HepG2 (cell line): ENCODE data around the gene ZBTB7C. TPM values are rescaled to one million over a fixed set of nuclear protein-coding genes. Genes with fewer than 3 reads are reported as not detected.
A peak's percentile ranks its signal among the peaks of the same experiment; 100 is the strongest.

Source experiments
- EEA1 ChIP-seq: sonication (generic); formaldehyde crosslinking; IDR thresholded peaks from 2 replicates; pipeline ENCODE4 v1.5.1; 2020; ENCODE audit warnings: mild to moderate bottlenecking, missing genetic modification reagents, borderline replicate concordance
- FOSL2 ChIP-seq: sonication (generic); formaldehyde crosslinking; IDR thresholded peaks from 2 replicates; pipeline ENCODE4 v1.4.0; 2020; ENCODE audit warnings: missing genetic modification reagents
- HOXD1 ChIP-seq: sonication (generic); formaldehyde crosslinking; IDR thresholded peaks from 2 replicates; pipeline ENCODE4 v1.5.0; 2020; ENCODE audit warnings: missing genetic modification reagents
- ISL2 ChIP-seq: sonication (generic); formaldehyde crosslinking; IDR thresholded peaks from 2 replicates; pipeline ENCODE4 v1.5.0; 2020; ENCODE audit warnings: missing genetic modification reagents
- KLF16 ChIP-seq, 2 experiments: sonication (generic) in 1 of 2; formaldehyde crosslinking in 1 of 2; IDR thresholded peaks; 2 replicates each; pipeline versions ENCODE4 v1.6.1 to v1.8.0; 2016 to 2023; ENCODE audit warnings: missing genetic modification reagents in 2 of 2, missing compliant biosample characterization in 1 of 2
- MAFF ChIP-seq: IDR thresholded peaks from 2 replicates; pipeline ENCODE4 v1.6.1; 2011; ENCODE audit warnings: low read depth, low read length, improper control_type of control experiment
- MXD1 ChIP-seq: sonication (generic); formaldehyde crosslinking; IDR thresholded peaks from 2 replicates; pipeline ENCODE4 v1.4.0; 2020; ENCODE audit warnings: mild to moderate bottlenecking, missing genetic modification reagents
- NONO ChIP-seq, 2 experiments: fragments of 450-650 bp in 1 of 2; sonication (generic) in 1 of 2; formaldehyde crosslinking in 1 of 2; IDR thresholded peaks in 1 of 2; conservative IDR thresholded peaks in 1 of 2; 2 replicates each; pipeline versions ENCODE4 v1.6.1 to v1.8.0; 2017 to 2022; ENCODE audit warnings: mild to moderate bottlenecking in 1 of 2, missing genetic modification reagents in 1 of 2, moderate library complexity in 1 of 2
- PLRG1 ChIP-seq: fragments of 450-650 bp; conservative IDR thresholded peaks from 2 replicates; pipeline ENCODE4 v1.6.1; 2016
- TARDBP ChIP-seq: sonication (generic); formaldehyde crosslinking; IDR thresholded peaks from 2 replicates; pipeline ENCODE4 v1.8.0; 2022; ENCODE audit warnings: mild to moderate bottlenecking, missing genetic modification reagents
- USF2 ChIP-seq, 2 experiments: sonication (generic) in 1 of 2; formaldehyde crosslinking in 1 of 2; IDR thresholded peaks; 2 replicates each; pipeline versions ENCODE4 v1.5.1 to v1.6.1; 2011 to 2020; ENCODE audit warnings: borderline replicate concordance in 1 of 2, low read depth in 1 of 2, low read length in 1 of 2, mild to moderate bottlenecking in 1 of 2, missing genetic modification reagents in 1 of 2, moderate library complexity in 1 of 2
- ZNF230 ChIP-seq: sonication (generic); formaldehyde crosslinking; IDR thresholded peaks from 2 replicates; pipeline ENCODE4 v1.4.0; 2020; ENCODE audit warnings: mild to moderate bottlenecking, missing genetic modification reagents
- ZNF563 ChIP-seq: sonication (generic); formaldehyde crosslinking; IDR thresholded peaks from 2 replicates; pipeline ENCODE4 v1.8.0; 2022; ENCODE audit warnings: mild to moderate bottlenecking, moderate library complexity, missing genetic modification reagents
- ZNF772 ChIP-seq: sonication (generic); formaldehyde crosslinking; IDR thresholded peaks from 2 replicates; pipeline ENCODE4 v1.5.0; 2020; ENCODE audit warnings: mild to moderate bottlenecking, missing genetic modification reagents
- ZNF782 ChIP-seq: sonication (generic); formaldehyde crosslinking; IDR thresholded peaks from 2 replicates; pipeline ENCODE4 v1.4.0; 2020; ENCODE audit warnings: missing genetic modification reagents, mild to moderate bottlenecking, borderline replicate concordance
- polyA plus RNA-seq, 8 experiments: library from polyadenylated mRNA; depleted of rRNA in 3 of 8; stranded (reverse) in 7 of 8; unstranded in 1 of 8; fragments of >200 nt; fragmentation: Illumina TruSeq in 4 of 8; extraction: Trizol in 4 of 8; gene quantifications; 2 replicates each; pipeline versions ENCODE4 v1.2.1 to v1.2.3, GENCODE V29; 2011 to 2016; ENCODE audit warnings: low read depth in 4 of 8, missing spikeins in 1 of 8, mixed read lengths in 1 of 8; ENCODE audit not compliant: insufficient read depth in 1 of 8
- total RNA-seq, 5 experiments: library from RNA; depleted of rRNA; stranded (reverse); fragments of >200 nt; fragmentation: Illumina TruSeq; extraction: Trizol; gene quantifications; 2 replicates each; pipeline ENCODE4 v1.2.3, GENCODE V29; 2016; ENCODE audit warnings: low read depth in 1 of 5
- TF ChIP-seq, protein P1 (sequence below): sonication (generic); formaldehyde crosslinking; IDR thresholded peaks from 2 replicates; pipeline ENCODE4 v1.4.0; 2020; ENCODE audit warnings: missing genetic modification reagents
- TF ChIP-seq, protein P2 (sequence below): sonication (generic); formaldehyde crosslinking; IDR thresholded peaks from 2 replicates; pipeline ENCODE4 v1.4.0; 2020; ENCODE audit warnings: missing genetic modification reagents
- TF ChIP-seq, protein P3 (sequence below): sonication (generic); formaldehyde crosslinking; IDR thresholded peaks from 2 replicates; pipeline ENCODE4; 2020; ENCODE audit warnings: missing genetic modification reagents, mild to moderate bottlenecking, borderline replicate concordance

ZBTB7C gene
- total and polyA plus RNA-seq, 2 of the 13 experiments (the other 11 are each of a cell fraction or from before 2014, with no cell fraction given): 0.01 to 0.04 TPM

DNA sequence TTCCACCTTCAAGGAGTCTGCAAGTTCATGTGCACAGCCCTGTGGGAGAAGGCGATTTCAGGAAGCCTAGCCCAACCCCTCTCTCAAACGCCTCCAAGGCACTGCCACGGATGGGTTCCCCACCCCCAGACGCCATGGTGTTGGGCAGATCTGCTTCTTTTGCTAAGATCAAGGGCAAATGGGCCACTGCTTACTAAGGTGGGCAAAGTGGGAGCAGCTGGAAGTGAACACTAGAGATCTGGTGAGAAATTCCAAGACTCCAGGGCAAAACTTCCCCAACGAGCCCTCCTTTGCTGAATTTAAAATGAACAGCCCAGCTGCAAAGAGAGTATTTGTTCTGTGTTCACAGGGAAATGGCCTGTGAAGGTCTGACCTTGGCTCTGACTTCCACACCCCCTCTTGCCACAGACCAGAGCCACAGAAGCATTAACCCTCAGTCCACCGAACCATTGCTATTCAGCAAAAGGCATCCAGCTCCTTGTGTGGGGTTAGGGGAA, 45.1 kb upstream of the ZBTB7C start (continued):
- TF ChIP-seq USF2 (IDR thresholded peaks at IDR 0.05; ENCODE audit: low read depth, low read length) (no peak), USF2 (CRISPR knock-in tag; IDR thresholded peaks at IDR 0.05; ENCODE audit: borderline replicate concordance) (no peak), TARDBP (CRISPR knock-in tag) (peak; percentile 79), KLF16 (CRISPR knock-in tag; IDR thresholded peaks at IDR 0.05) (no peak), ISL2 (peak; percentile 71), PLRG1 (no peak), MAFF (no peak), ZNF772 (no peak), HOXD1 (CRISPR knock-in tag) (0 out of 2 replicates have a peak, but pooled peaks have one; percentile 27), FOSL2 (CRISPR knock-in tag) (no peak), EEA1 (CRISPR knock-in tag) (no peak), NONO (IDR thresholded peaks at IDR 0.05) (no peak), NONO (CRISPR knock-in tag; conservative IDR thresholded peaks at IDR 0.05) (0 out of 2 replicates have a peak, but pooled peaks have one; percentile 22), ZNF230 (CRISPR knock-in tag) (no peak), MXD1 (no peak), ZNF563 (CRISPR knock-in tag) (no peak), ZNF782 (CRISPR knock-in tag) (no peak)
- TF ChIP-seq, protein P1, sequence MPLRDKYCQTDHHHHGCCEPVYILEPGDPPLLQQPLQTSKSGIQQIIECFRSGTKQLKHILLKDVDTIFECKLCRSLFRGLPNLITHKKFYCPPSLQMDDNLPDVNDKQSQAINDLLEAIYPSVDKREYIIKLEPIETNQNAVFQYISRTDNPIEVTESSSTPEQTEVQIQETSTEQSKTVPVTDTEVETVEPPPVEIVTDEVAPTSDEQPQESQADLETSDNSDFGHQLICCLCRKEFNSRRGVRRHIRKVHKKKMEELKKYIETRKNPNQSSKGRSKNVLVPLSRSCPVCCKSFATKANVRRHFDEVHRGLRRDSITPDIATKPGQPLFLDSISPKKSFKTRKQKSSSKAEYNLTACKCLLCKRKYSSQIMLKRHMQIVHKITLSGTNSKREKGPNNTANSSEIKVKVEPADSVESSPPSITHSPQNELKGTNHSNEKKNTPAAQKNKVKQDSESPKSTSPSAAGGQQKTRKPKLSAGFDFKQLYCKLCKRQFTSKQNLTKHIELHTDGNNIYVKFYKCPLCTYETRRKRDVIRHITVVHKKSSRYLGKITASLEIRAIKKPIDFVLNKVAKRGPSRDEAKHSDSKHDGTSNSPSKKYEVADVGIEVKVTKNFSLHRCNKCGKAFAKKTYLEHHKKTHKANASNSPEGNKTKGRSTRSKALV (CRISPR knock-in tag): 0 out of 2 replicates have a peak, but pooled peaks have one; percentile 64
- TF ChIP-seq, protein P2, sequence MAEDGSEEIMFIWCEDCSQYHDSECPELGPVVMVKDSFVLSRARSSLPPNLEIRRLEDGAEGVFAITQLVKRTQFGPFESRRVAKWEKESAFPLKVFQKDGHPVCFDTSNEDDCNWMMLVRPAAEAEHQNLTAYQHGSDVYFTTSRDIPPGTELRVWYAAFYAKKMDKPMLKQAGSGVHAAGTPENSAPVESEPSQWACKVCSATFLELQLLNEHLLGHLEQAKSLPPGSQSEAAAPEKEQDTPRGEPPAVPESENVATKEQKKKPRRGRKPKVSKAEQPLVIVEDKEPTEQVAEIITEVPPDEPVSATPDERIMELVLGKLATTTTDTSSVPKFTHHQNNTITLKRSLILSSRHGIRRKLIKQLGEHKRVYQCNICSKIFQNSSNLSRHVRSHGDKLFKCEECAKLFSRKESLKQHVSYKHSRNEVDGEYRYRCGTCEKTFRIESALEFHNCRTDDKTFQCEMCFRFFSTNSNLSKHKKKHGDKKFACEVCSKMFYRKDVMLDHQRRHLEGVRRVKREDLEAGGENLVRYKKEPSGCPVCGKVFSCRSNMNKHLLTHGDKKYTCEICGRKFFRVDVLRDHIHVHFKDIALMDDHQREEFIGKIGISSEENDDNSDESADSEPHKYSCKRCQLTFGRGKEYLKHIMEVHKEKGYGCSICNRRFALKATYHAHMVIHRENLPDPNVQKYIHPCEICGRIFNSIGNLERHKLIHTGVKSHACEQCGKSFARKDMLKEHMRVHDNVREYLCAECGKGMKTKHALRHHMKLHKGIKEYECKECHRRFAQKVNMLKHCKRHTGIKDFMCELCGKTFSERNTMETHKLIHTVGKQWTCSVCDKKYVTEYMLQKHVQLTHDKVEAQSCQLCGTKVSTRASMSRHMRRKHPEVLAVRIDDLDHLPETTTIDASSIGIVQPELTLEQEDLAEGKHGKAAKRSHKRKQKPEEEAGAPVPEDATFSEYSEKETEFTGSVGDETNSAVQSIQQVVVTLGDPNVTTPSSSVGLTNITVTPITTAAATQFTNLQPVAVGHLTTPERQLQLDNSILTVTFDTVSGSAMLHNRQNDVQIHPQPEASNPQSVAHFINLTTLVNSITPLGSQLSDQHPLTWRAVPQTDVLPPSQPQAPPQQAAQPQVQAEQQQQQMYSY (CRISPR knock-in tag): peak; percentile 20; the same call in 1 of the 2 replicates
- TF ChIP-seq, protein P3, sequence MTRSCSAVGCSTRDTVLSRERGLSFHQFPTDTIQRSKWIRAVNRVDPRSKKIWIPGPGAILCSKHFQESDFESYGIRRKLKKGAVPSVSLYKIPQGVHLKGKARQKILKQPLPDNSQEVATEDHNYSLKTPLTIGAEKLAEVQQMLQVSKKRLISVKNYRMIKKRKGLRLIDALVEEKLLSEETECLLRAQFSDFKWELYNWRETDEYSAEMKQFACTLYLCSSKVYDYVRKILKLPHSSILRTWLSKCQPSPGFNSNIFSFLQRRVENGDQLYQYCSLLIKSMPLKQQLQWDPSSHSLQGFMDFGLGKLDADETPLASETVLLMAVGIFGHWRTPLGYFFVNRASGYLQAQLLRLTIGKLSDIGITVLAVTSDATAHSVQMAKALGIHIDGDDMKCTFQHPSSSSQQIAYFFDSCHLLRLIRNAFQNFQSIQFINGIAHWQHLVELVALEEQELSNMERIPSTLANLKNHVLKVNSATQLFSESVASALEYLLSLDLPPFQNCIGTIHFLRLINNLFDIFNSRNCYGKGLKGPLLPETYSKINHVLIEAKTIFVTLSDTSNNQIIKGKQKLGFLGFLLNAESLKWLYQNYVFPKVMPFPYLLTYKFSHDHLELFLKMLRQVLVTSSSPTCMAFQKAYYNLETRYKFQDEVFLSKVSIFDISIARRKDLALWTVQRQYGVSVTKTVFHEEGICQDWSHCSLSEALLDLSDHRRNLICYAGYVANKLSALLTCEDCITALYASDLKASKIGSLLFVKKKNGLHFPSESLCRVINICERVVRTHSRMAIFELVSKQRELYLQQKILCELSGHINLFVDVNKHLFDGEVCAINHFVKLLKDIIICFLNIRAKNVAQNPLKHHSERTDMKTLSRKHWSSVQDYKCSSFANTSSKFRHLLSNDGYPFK (CRISPR knock-in tag): no peak
